B cell (primary cell): Measurements from ENCODE around the gene CABLES2. TPM values are rescaled to one million over a fixed set of nuclear protein-coding genes. Genes with fewer than 3 reads are reported as not detected.

Source experiments
- ATAC-seq: fragments of 200-7000 bp; cut with Tn5 transposase; one replicate; pipeline ENCODE4 v1.10.0; 2021; ENCODE audit warnings: low read depth, mild to moderate bottlenecking, moderate number of reproducible peaks, moderate library complexity
- CTCF ChIA-PET: fragments of 350-600 bp; sonication (Branson Sonifier 250); formaldehyde crosslinking; loops from one replicate; lab custom pipeline; 2021; ENCODE audit warnings: antibody characterized with exemption, inconsistent platforms; lab: Charles Lee
- POLR2A ChIA-PET: fragments of 350-600 bp; sonication (Branson Sonifier 250); formaldehyde crosslinking; loops from one replicate; lab custom pipeline; 2021; ENCODE audit warnings: antibody characterized with exemption; lab: Charles Lee
- DNase-seq: peaks from one replicate; pipeline ENCODE4 v3.0.0; 2013
- H2AFZ ChIP-seq: 2 replicates; pipeline ENCODE4 v1.6.1; 2012; ENCODE audit warnings: mild to moderate bottlenecking, low read depth, low read length; ENCODE audit not compliant: insufficient read depth, poor library complexity, severe bottlenecking
- H3K27ac ChIP-seq, 2 donors: 1 replicate in 1 of 2; 2 replicates in 1 of 2; pipeline ENCODE4 v1.5.1; 2012 to 2013; ENCODE audit warnings: low read length in 2 of 2, mild to moderate bottlenecking in 2 of 2, moderate library complexity in 1 of 2
- H3K27me3 ChIP-seq, 4 experiments: fragments of 200-600 bp in 1 of 4; sonication (generic) in 1 of 4; replicated peaks in 1 of 4; 1 replicate in 2 of 4; 2 replicates in 2 of 4; pipeline versions ENCODE4 v1.6.1 to v1.7.0; 2013 to 2016; ENCODE audit warnings: low read length in 3 of 4, mild to moderate bottlenecking in 2 of 4, mixed read lengths in 1 of 4, moderate library complexity in 1 of 4; ENCODE audit not compliant: insufficient read depth in 4 of 4, control insufficient read depth in 3 of 4; ENCODE audit errors: control extremely low read depth in 1 of 4
- H3K36me3 ChIP-seq, 2 experiments: replicated peaks in 1 of 2; 1 replicate in 1 of 2; 2 replicates in 1 of 2; pipeline versions ENCODE4 v1.6.1 to v1.7.1; 2013; ENCODE audit warnings: low read length in 1 of 2; ENCODE audit not compliant: insufficient read depth in 2 of 2, control insufficient read depth in 1 of 2; ENCODE audit errors: control extremely low read depth in 1 of 2, extremely low read depth in 1 of 2
- H3K4me1 ChIP-seq, 2 donors: fragments of 200-600 bp in 1 of 2; sonication (generic) in 1 of 2; 1 replicate in 1 of 2; 2 replicates in 1 of 2; pipeline versions ENCODE4 v1.5.1 to v1.6.1; 2013 to 2017; ENCODE audit warnings: low read length in 2 of 2; ENCODE audit not compliant: control insufficient read depth in 2 of 2, insufficient read depth in 2 of 2
- H3K4me2 ChIP-seq: replicated peaks from 2 replicates; pipeline ENCODE3; 2012; ENCODE audit warnings: mild to moderate bottlenecking, low read depth, low read length; ENCODE audit not compliant: poor library complexity, severe bottlenecking
- H3K4me3 ChIP-seq, 5 experiments: fragments of 200-600 bp in 1 of 5; sonication (generic) in 1 of 5; 1 replicate in 3 of 5; 2 replicates in 2 of 5; pipeline versions ENCODE4 v1.5.1 to v1.7.0; 2011 to 2016; ENCODE audit warnings: low read length in 4 of 5, mild to moderate bottlenecking in 4 of 5, low read depth in 2 of 5, control low read depth in 1 of 5, moderate library complexity in 1 of 5; ENCODE audit not compliant: insufficient read depth in 1 of 5; ENCODE audit errors: control extremely low read depth in 1 of 5, extremely low read depth in 1 of 5
- H3K79me2 ChIP-seq: fragments of 200-600 bp; sonication (generic); one replicate; pipeline ENCODE4 v1.6.0; 2016; ENCODE audit warnings: low read length; ENCODE audit not compliant: control insufficient read depth, insufficient read depth
- H3K9ac ChIP-seq: fragments of 200-600 bp; sonication (generic); 2 replicates; pipeline ENCODE4 v1.6.1; 2017; ENCODE audit warnings: mild to moderate bottlenecking, low read length, moderate library complexity
- H3K9me3 ChIP-seq, 3 donors: one replicate each; pipeline versions ENCODE4 v1.6.1 to v1.7.1; 2013; ENCODE audit warnings: low read length in 2 of 3; ENCODE audit not compliant: control insufficient read depth in 2 of 3, insufficient read depth in 1 of 3; ENCODE audit errors: control extremely low read depth in 1 of 3
- H4K20me1 ChIP-seq: 2 replicates; pipeline ENCODE4 v1.6.0; 2012; ENCODE audit warnings: mild to moderate bottlenecking, low read length; ENCODE audit not compliant: insufficient read depth, control insufficient read depth, poor library complexity, severe bottlenecking
- H3K27ac Mint-ChIP-seq: one replicate; pipeline ENCODE4 v1.8.0; 2021; ENCODE audit warnings: mixed read lengths
- H3K27me3 Mint-ChIP-seq: one replicate; pipeline ENCODE4 v1.8.0; 2021; ENCODE audit warnings: mixed read lengths
- H3K4me1 Mint-ChIP-seq: one replicate; pipeline ENCODE4 v1.8.0; 2021; ENCODE audit warnings: mixed read lengths
- H3K4me3 Mint-ChIP-seq: one replicate; pipeline ENCODE4 v1.8.0; 2021; ENCODE audit warnings: mixed read lengths
- H3K9me3 Mint-ChIP-seq: one replicate; pipeline ENCODE4 v1.8.0; 2022; ENCODE audit warnings: mixed read lengths; ENCODE audit not compliant: insufficient read depth
- EZH2 ChIP-seq: IDR thresholded peaks from 2 replicates; pipeline ENCODE4 v1.6.1; 2012; ENCODE audit warnings: borderline replicate concordance, low read depth, mild to moderate bottlenecking, moderate library complexity, low read length; ENCODE audit not compliant: insufficient read depth, poor library complexity, severe bottlenecking
- WGBS: methylation state at CpG from one replicate; pipeline ENCODE4 v1.1.5; 2013; ENCODE audit warnings: missing lambda C conversion rate; ENCODE audit not compliant: insufficient coverage; 5-methylcytosine and 5-hydroxymethylcytosine counted together
- intact Hi-C: fragments of 100-400 bp; cut with micrococcal nuclease; formaldehyde crosslinking; loops from one replicate; pipeline ENCODE4 v1.10.0; 2022
- polyA plus RNA-seq: library from polyadenylated mRNA; depleted of rRNA; stranded (reverse); fragments of >200 nt; gene quantifications from 2 replicates; pipeline ENCODE4 v1.2.3, GENCODE V29; 2012
- total RNA-seq, 2 donors: library from RNA; stranded (reverse); fragments of 120-200 nt in 1 of 2; gene quantifications; 1 replicate in 1 of 2; 2 replicates in 1 of 2; pipeline versions ENCODE4 v1.2.3 to v1.2.4, GENCODE V29; 2013 to 2022
- TF ChIP-seq, protein P1 (sequence below): fragments of 200-600 bp; IDR thresholded peaks from one replicate; pipeline ENCODE4 v1.8.0; 2022; ENCODE audit warnings: antibody characterized with exemption, mild to moderate bottlenecking

CABLES2 gene
- total and polyA plus RNA-seq, 2 donors (not counting 1 experiment from before 2014, with no cell fraction given): 4.8 to 8.2 TPM

DNA sequence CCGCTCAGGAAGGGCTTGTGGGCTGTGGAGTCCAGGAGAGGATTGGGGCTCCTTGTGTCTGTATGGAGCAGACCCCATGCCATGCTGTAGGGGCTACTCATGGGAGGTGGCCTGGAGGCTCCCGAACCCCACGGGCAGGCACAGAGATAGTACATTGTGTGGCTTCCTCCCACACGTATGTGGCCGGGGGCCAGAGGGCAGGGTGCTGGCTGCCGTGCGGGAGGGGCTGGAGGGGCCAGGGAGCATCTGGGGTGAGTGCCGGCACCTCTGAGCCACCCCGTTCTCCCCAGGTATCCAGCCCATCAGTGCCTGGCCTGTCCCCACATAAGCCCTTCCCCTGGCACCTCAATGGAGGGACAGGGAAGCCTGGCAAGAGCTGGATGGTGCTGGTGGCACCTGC, 12.7 kb upstream of the CABLES2 start:
- Histone ChIP-seq H3K9ac (no peak overlapping the region), H4K20me1 (no peaks in the 10 kb centered on the region), H2AFZ (no peak overlapping the region), H3K27ac (no peak overlapping the region), H3K4me2 (no peak overlapping the region), H3K9me3 (peaks cover 0 to 8% (median 0%) of the 10 kb centered on the region in 3 donors), H3K27me3 (peaks cover 0 to 8% (median 0%) of the 10 kb centered on the region in 4 experiments), H3K36me3 (no peaks in the 10 kb centered on the region), H3K79me2 (no peaks in the 10 kb centered on the region), H3K4me3 (no peak overlapping the region), H3K4me1 (no peaks in the 10 kb centered on the region)
- H3K27ac Mint-ChIP-seq: no peak overlapping the region
- H3K27me3 Mint-ChIP-seq: no peaks in the 10 kb centered on the region
- WGBS: 89% methylated on average over 9 of the region's 9 CpGs
- ChIA-PET POLR2A (no interaction called here), CTCF (no interaction called here)
- no peaks in the 10 kb centered on the region for H3K9me3 Mint-ChIP-seq
- ATAC-seq: no peak
- intact Hi-C loops: no loop called here
- TF ChIP-seq, protein P1, sequence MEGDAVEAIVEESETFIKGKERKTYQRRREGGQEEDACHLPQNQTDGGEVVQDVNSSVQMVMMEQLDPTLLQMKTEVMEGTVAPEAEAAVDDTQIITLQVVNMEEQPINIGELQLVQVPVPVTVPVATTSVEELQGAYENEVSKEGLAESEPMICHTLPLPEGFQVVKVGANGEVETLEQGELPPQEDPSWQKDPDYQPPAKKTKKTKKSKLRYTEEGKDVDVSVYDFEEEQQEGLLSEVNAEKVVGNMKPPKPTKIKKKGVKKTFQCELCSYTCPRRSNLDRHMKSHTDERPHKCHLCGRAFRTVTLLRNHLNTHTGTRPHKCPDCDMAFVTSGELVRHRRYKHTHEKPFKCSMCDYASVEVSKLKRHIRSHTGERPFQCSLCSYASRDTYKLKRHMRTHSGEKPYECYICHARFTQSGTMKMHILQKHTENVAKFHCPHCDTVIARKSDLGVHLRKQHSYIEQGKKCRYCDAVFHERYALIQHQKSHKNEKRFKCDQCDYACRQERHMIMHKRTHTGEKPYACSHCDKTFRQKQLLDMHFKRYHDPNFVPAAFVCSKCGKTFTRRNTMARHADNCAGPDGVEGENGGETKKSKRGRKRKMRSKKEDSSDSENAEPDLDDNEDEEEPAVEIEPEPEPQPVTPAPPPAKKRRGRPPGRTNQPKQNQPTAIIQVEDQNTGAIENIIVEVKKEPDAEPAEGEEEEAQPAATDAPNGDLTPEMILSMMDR: no peak
- TF ChIP-seq EZH2: no peak
- no peak overlapping the region for H3K4me3 Mint-ChIP-seq
- DNase-seq: no peak
- H3K4me1 Mint-ChIP-seq: no peaks in the 10 kb centered on the region

DNA sequence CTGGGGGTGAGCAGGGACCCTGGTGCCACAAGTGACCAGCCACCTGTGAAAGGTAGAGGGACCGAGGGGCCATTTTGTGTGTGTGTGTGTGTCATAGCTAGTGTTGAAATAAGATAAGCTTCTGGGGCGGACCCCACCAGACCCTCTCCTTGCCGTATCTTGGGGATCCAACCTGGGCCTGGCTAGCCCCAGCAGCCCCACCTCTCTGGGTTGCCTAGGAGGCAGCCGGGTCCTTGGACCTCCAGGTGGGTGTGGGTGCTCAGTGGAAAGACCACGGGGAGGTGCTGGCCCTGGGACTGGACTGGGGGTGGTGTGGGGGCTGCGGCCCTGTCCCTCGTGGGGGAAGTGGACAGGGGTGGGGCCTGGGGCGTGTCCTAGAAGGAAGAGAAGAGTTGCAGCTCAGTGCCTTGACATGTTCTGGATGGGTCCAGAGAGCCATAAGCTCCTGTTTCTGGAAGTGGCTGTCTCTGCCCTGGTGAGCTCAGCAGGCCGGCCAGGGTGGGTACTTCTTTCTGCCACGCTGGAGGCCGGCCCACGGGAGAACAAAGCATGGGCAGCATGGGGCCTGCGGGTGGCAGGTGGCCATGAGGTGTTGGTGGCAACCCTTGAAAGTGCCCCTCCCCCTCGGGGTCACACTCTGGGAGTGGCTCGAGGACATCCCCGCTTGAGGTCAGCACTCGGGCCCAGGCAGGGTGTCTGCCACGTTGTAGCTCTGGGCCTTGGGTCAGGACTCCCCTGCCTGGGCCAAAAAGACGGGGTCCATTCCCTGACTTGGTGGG, 11.8 kb upstream of the CABLES2 start:
- no peak overlapping the region for H3K4me3 Mint-ChIP-seq
- no peak for DNase-seq

More for the DNA sequence above, 11.8 kb upstream of the CABLES2 start:
- no peaks in the 10 kb centered on the region for H3K27me3 Mint-ChIP-seq
- Histone ChIP-seq H3K4me3 (no peak overlapping the region), H4K20me1 (no peaks in the 10 kb centered on the region), H3K4me1 (no peaks in the 10 kb centered on the region), H3K79me2 (no peaks in the 10 kb centered on the region), H3K27ac (no peak overlapping the region), H3K27me3 (peaks cover 0 to 8% (median 0%) of the 10 kb centered on the region in 4 experiments), H3K36me3 (no peaks in the 10 kb centered on the region), H3K9me3 (peaks cover 0 to 8% (median 0%) of the 10 kb centered on the region in 3 donors), H3K9ac (no peak overlapping the region), H3K4me2 (no peak overlapping the region), H2AFZ (no peak overlapping the region)
- 88% methylated on average over 18 of the region's 19 CpGs for WGBS
- H3K27ac Mint-ChIP-seq: no peak overlapping the region
- ChIA-PET POLR2A (no interaction called here), CTCF (no interaction called here)
- no peak for TF ChIP-seq EZH2
- TF ChIP-seq, protein P1: no peak
- H3K4me1 Mint-ChIP-seq: no peaks in the 10 kb centered on the region
- no peaks in the 10 kb centered on the region for H3K9me3 Mint-ChIP-seq
- ATAC-seq: no peak
- intact Hi-C loops: no loop called here
